NCI-H128 (cell line): ENCODE measurements around the gene COX8C.
"Not testable (repeated sequence)": the region's sequence is repeated elsewhere in the genome, so short reads cannot be mapped to it uniquely, and the experiment has no call there.

Source experiments
- DNase-seq: peaks from one replicate; lab custom pipeline; 2025; ENCODE audit not compliant: unreplicated experiment; lab: John Stamatoyannopoulos, UW

Gene COX8C

GRCh38 chr14:93368996-93369712 lies 22.2 kb downstream of the COX8C start:
- no peak for DNase-seq

DNA sequence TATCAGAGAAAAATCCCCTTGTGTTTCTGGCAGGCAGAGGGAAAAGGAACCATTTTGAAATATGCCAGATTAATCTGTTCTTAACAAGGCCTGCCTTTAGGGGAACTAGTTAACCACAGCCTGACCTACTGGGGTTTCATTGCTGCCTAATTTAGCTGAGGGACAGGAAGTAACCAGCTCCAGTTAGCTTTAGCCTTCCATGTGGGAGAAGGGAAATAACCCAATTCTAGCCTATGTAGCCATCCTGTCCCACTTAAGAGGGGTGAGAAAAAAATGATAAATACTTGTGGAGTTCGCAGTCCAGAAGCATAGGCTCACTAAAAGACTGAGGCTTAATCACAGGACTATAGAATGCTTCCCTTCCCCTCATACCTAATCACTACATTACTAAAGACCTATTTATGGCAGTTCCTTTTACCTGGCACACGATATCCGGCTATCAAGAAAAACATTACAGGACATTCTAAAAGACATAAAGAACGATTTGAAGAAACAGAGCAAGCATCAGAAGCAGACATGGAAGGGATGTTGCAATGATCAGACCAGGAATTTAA lies 22.8 kb downstream of the COX8C start:
- DNase-seq: no peak

GRCh38 chr14:93375673-93376156 lies 28.7 kb downstream of the COX8C start:
- no peak for DNase-seq

DNA sequence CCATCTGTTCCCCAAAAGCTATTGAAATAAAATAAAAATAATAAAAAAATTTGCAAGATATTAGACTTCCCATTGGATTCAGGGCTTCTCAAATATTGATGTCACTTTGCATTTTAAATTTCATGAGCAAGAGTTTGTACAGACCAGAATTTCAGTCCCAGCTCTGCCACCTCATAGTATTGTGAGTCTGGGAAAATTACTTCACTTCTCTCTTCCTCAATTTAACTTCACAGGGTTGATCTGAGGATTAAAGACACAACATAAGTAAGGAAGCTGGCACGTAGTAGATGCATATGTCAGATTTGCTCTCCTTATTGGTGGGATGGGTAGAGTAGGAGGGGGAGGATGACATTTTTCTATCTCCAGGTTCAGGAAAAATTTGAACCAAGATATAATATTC lies 32.8 kb downstream of the COX8C start:
- no peak for DNase-seq

- no peak for DNase-seq
Observed at GRCh38 chr14:93381644-93382043, 34.7 kb downstream of the COX8C start.

- not testable (repeated sequence) for DNase-seq
Observed at GRCh38 chr14:93384256-93384655, 37.3 kb downstream of the COX8C start.

- no peak for DNase-seq
Observed at GRCh38 chr14:93395231-93395630, 48.2 kb downstream of the COX8C start.

DNA sequence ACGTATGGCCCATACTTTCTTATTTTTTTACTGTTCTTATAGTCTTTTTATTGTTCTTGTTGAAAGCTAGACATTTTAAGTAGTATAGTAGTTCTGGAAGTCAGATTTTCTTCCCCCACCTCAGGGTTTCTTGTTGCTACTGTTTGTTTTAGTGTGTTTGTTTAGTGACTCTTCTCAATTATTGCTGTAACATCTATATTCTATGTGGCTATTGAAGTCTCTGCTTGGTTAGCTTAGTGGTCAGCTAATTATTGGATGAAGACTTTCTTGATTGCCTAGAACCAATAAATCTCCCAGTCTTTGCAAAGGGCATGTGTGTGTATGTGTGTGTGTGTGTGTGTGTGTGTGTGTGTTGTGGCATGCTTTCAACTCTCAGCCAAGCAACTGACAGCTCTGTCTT lies 49.5 kb downstream of the COX8C start:
- no peak for DNase-seq
